ENCODE measurements around the gene TAB2. TPM values are rescaled to one million over a fixed set of nuclear protein-coding genes. Genes with fewer than 3 reads are reported as not detected.
"Not testable (repeated sequence)": the region's sequence is repeated elsewhere in the genome, so short reads cannot be mapped to it uniquely, and the experiment has no call there.

The TAB2 gene
- total RNA-seq, 1 experiment from 2014 or later: 12.4 TPM

- in situ Hi-C loops (cut with HindIII; ENCODE audit: low pct_unique_long_range_greater_than_20kb, low sequenced_read_pairs): no loop called here
- no peak for DNase-seq (ENCODE audit: low read depth, low spot score)
These were observed 14.8 kb upstream of the TAB2 start for GRCh38 chr6:149302723-149303122.

GRCh38 chr6:149303468-149303867 lies 14.0 kb upstream of the TAB2 start:
- no peak for DNase-seq (ENCODE audit: low read depth, low spot score)
- in situ Hi-C loops (cut with HindIII; ENCODE audit: low pct_unique_long_range_greater_than_20kb, low sequenced_read_pairs): no loop called here

- in situ Hi-C loops (cut with HindIII; ENCODE audit: low pct_unique_long_range_greater_than_20kb, low sequenced_read_pairs): no loop called here
- DNase-seq (ENCODE audit: low read depth, low spot score): peak; percentile 53
These were observed 12.1 kb upstream of the TAB2 start for GRCh38 chr6:149305372-149305771.

- in situ Hi-C loops (cut with HindIII; ENCODE audit: low pct_unique_long_range_greater_than_20kb, low sequenced_read_pairs): no loop called here
- no peak for DNase-seq (ENCODE audit: low read depth, low spot score)
These were observed 10.5 kb upstream of the TAB2 start for GRCh38 chr6:149306967-149307366.

GRCh38 chr6:149311293-149311692 lies 6.2 kb upstream of the TAB2 start:
- in situ Hi-C loops (cut with HindIII; ENCODE audit: low pct_unique_long_range_greater_than_20kb, low sequenced_read_pairs): no loop called here
- DNase-seq (ENCODE audit: low read depth, low spot score): no peak

- in situ Hi-C loops (cut with HindIII; ENCODE audit: low pct_unique_long_range_greater_than_20kb, low sequenced_read_pairs): no loop called here
- DNase-seq (ENCODE audit: low read depth, low spot score): no peak
These were observed 5.7 kb upstream of the TAB2 start for GRCh38 chr6:149311766-149312165.

- in situ Hi-C loops (cut with HindIII; ENCODE audit: low pct_unique_long_range_greater_than_20kb, low sequenced_read_pairs): no loop called here
- DNase-seq (ENCODE audit: low read depth, low spot score): no peak
These were observed 4.4 kb upstream of the TAB2 start for GRCh38 chr6:149313070-149313469.

- in situ Hi-C loops (cut with HindIII; ENCODE audit: low pct_unique_long_range_greater_than_20kb, low sequenced_read_pairs): no loop called here
- no peak for DNase-seq (ENCODE audit: low read depth, low spot score)
These were observed 3.7 kb upstream of the TAB2 start for GRCh38 chr6:149313861-149314260.

- DNase-seq (ENCODE audit: low read depth, low spot score): no peak
- in situ Hi-C loops (cut with HindIII; ENCODE audit: low pct_unique_long_range_greater_than_20kb, low sequenced_read_pairs): no loop called here
These were observed 3.1 kb upstream of the TAB2 start for GRCh38 chr6:149314325-149314905.

- no peak for DNase-seq (ENCODE audit: low read depth, low spot score)
- in situ Hi-C loops (cut with HindIII; ENCODE audit: low pct_unique_long_range_greater_than_20kb, low sequenced_read_pairs): no loop called here
These were observed 1.3 kb upstream of the TAB2 start for GRCh38 chr6:149316108-149316727.

- in situ Hi-C loops (cut with HindIII; ENCODE audit: low pct_unique_long_range_greater_than_20kb, low sequenced_read_pairs): no loop called here
- peak; percentile 90 for DNase-seq (ENCODE audit: low read depth, low spot score)
These were observed 520 bp upstream of the TAB2 start for GRCh38 chr6:149316740-149317643.

- in situ Hi-C loops (cut with HindIII; ENCODE audit: low pct_unique_long_range_greater_than_20kb, low sequenced_read_pairs): no loop called here
- no peak for DNase-seq (ENCODE audit: low read depth, low spot score)
These were observed 1.2 kb downstream of the TAB2 start for GRCh38 chr6:149318581-149319286.

GRCh38 chr6:149319422-149319821 lies 1.9 kb downstream of the TAB2 start:
- in situ Hi-C loops (cut with HindIII; ENCODE audit: low pct_unique_long_range_greater_than_20kb, low sequenced_read_pairs): no loop called here
- DNase-seq (ENCODE audit: low read depth, low spot score): no peak

- in situ Hi-C loops (cut with HindIII; ENCODE audit: low pct_unique_long_range_greater_than_20kb, low sequenced_read_pairs); DNase-seq (ENCODE audit: low read depth, low spot score): not testable (repeated sequence)
These were observed 2.5 kb downstream of the TAB2 start for GRCh38 chr6:149320016-149320415.

- no peak for DNase-seq (ENCODE audit: low read depth, low spot score)
These were observed 3.3 kb downstream of the TAB2 start for GRCh38 chr6:149320796-149321195.

GRCh38 chr6:149323353-149323752 lies 5.8 kb downstream of the TAB2 start:
- no peak for DNase-seq (ENCODE audit: low read depth, low spot score)
- in situ Hi-C loops (cut with HindIII; ENCODE audit: low pct_unique_long_range_greater_than_20kb, low sequenced_read_pairs): no loop called here

More at GRCh38 chr6:149320796-149321195, 3.3 kb downstream of the TAB2 start:
- in situ Hi-C loops (cut with HindIII; ENCODE audit: low pct_unique_long_range_greater_than_20kb, low sequenced_read_pairs): no loop called here

- no peak for DNase-seq (ENCODE audit: low read depth, low spot score)
- in situ Hi-C loops (cut with HindIII; ENCODE audit: low pct_unique_long_range_greater_than_20kb, low sequenced_read_pairs): no loop called here
These were observed 6.4 kb downstream of the TAB2 start for GRCh38 chr6:149323925-149324324.

- in situ Hi-C loops (cut with HindIII; ENCODE audit: low pct_unique_long_range_greater_than_20kb, low sequenced_read_pairs): no loop called here
These were observed 6.9 kb downstream of the TAB2 start for GRCh38 chr6:149324428-149324827.

More at GRCh38 chr6:149324428-149324827, 6.9 kb downstream of the TAB2 start:
- DNase-seq (ENCODE audit: low read depth, low spot score): no peak
